GM12864 (cell line): ENCODE results near the gene CD7.

Experiments used
- DNase-seq: peaks from one replicate; pipeline ENCODE4 v3.0.0-alpha.2; 2011; ENCODE audit warnings: low read depth
- H3K4me3 ChIP-seq: 2 replicates; pipeline ENCODE4 v1.5.1; 2011; ENCODE audit warnings: mild to moderate bottlenecking, low read depth, low read length, control low read depth
- TF ChIP-seq, protein P1 (sequence below): IDR thresholded peaks from 2 replicates; pipeline ENCODE4 v1.5.1; 2011; ENCODE audit warnings: low read depth, mild to moderate bottlenecking, moderate library complexity, low read length, control low read depth, inconsistent platforms; ENCODE audit errors: missing control alignments

The CD7 gene

GRCh38 chr17:82266142-82266541, 51.3 kb downstream of the CD7 start:
- DNase-seq: no peak
- TF ChIP-seq, protein P1, sequence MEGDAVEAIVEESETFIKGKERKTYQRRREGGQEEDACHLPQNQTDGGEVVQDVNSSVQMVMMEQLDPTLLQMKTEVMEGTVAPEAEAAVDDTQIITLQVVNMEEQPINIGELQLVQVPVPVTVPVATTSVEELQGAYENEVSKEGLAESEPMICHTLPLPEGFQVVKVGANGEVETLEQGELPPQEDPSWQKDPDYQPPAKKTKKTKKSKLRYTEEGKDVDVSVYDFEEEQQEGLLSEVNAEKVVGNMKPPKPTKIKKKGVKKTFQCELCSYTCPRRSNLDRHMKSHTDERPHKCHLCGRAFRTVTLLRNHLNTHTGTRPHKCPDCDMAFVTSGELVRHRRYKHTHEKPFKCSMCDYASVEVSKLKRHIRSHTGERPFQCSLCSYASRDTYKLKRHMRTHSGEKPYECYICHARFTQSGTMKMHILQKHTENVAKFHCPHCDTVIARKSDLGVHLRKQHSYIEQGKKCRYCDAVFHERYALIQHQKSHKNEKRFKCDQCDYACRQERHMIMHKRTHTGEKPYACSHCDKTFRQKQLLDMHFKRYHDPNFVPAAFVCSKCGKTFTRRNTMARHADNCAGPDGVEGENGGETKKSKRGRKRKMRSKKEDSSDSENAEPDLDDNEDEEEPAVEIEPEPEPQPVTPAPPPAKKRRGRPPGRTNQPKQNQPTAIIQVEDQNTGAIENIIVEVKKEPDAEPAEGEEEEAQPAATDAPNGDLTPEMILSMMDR: no peak

More at GRCh38 chr17:82266142-82266541, 51.3 kb downstream of the CD7 start:
- no peak overlapping the region for H3K4me3 ChIP-seq
